Panc1 (cell line): Measurements from ENCODE around the gene DAO.

ENCODE experiments used
- POLR2AphosphoS5 ChIP-seq: IDR thresholded peaks from 2 replicates; pipeline ENCODE4 v1.6.1; 2012; ENCODE audit warnings: mild to moderate bottlenecking, low read depth, low read length, moderate library complexity
- SIN3A ChIP-seq: IDR thresholded peaks from 2 replicates; pipeline ENCODE4 v1.6.1; 2012; ENCODE audit warnings: low read depth, mild to moderate bottlenecking, low read length, moderate library complexity, borderline replicate concordance; ENCODE audit not compliant: insufficient read depth
- TCF7L2 ChIP-seq: IDR thresholded peaks from 2 replicates; pipeline ENCODE4 v1.6.1; 2011; ENCODE audit warnings: mild to moderate bottlenecking, low read depth, low read length, inconsistent platforms
- TF ChIP-seq, protein P1 (sequence below): fragments of 450-650 bp; IDR thresholded peaks from 2 replicates; pipeline ENCODE4 v1.5.1; 2017; ENCODE audit warnings: mild to moderate bottlenecking

DNA sequence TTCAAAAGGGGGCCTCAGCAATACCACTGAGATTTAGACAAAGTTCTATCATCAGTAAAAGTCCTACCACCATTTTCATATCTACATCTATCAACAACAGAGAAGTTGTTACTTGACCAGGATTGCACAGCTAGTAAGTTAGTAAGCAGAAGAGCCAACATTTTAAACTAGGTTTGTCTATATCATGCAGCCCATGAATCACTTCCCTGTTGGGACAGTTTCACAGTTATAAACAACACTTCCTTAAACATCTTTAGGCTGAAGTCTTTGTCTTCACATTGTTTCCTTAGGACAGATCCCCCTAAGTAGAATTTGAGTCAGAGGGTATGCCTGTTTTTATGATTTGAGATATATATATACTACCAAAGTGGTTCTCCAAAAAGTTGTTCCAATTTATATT lies 68.5 kb downstream of the DAO start:
- TF ChIP-seq, protein P1, sequence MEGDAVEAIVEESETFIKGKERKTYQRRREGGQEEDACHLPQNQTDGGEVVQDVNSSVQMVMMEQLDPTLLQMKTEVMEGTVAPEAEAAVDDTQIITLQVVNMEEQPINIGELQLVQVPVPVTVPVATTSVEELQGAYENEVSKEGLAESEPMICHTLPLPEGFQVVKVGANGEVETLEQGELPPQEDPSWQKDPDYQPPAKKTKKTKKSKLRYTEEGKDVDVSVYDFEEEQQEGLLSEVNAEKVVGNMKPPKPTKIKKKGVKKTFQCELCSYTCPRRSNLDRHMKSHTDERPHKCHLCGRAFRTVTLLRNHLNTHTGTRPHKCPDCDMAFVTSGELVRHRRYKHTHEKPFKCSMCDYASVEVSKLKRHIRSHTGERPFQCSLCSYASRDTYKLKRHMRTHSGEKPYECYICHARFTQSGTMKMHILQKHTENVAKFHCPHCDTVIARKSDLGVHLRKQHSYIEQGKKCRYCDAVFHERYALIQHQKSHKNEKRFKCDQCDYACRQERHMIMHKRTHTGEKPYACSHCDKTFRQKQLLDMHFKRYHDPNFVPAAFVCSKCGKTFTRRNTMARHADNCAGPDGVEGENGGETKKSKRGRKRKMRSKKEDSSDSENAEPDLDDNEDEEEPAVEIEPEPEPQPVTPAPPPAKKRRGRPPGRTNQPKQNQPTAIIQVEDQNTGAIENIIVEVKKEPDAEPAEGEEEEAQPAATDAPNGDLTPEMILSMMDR, result no peak
- TF ChIP-seq TCF7L2 (no peak), SIN3A (no peak), POLR2AphosphoS5 (no peak)
